ENCODE data around the gene AZU1. TPM values are rescaled to one million over a fixed set of nuclear protein-coding genes. Genes with fewer than 3 reads are reported as not detected.

Gene AZU1
- polyA plus RNA-seq, 3 donors = 2.7 to 5.7 (median 4.3) TPM

- no peak for TF ChIP-seq CTCF (IDR thresholded peaks at IDR 0.05)
- Histone ChIP-seq H3K27me3 (ENCODE audit: control insufficient read depth in 2 of 2, insufficient read depth in 2 of 2, low read length in 2 of 2) (no peaks in the 10 kb centered on the region), H3K27ac (ENCODE audit: low read depth in 1 of 2, low read length in 2 of 2) (no peak overlapping the region), H3K9ac (ENCODE audit: insufficient read depth, low read length, poor library complexity, severe bottlenecking) (peak overlapping the region; percentile 43), H3K4me1 (ENCODE audit: control insufficient read depth in 1 of 2, insufficient read depth in 2 of 2, low read length in 2 of 2) (peaks cover 14 to 15% of the 10 kb centered on the region in 2 donors), H3K79me2 (ENCODE audit: insufficient read depth, low read length) (no peaks in the 10 kb centered on the region), H3K4me2 (replicated peaks; ENCODE audit: extremely low read depth, low read length, poor library complexity, severe bottlenecking) (peak overlapping the region; percentile 41), H3K4me3 (replicated peaks in 1 of 3; ENCODE audit: low read depth in 2 of 3, low read length in 3 of 3) (no peak overlapping the region), H2AFZ (ENCODE audit: insufficient read depth, low read depth, low read length, poor library complexity, severe bottlenecking) (peak overlapping the region; percentile 75), H3K36me3 (replicated peaks in 1 of 2; ENCODE audit: control insufficient read depth in 1 of 2, insufficient read depth in 2 of 2, low read length in 2 of 2) (no peaks in the 10 kb centered on the region), H3K9me3 (replicated peaks in 1 of 2; ENCODE audit: control insufficient read depth in 1 of 2, insufficient read depth in 1 of 2, low read length in 2 of 2) (no peaks in the 10 kb centered on the region), H4K20me1 (ENCODE audit: insufficient read depth, low read length) (no peaks in the 10 kb centered on the region)
- peak overlapping the region in 1 of 7 donors; percentile 85 for H3K27ac Mint-ChIP-seq
- peaks cover 6 to 8% (median 8%) of the 10 kb centered on the region in 3 donors for H3K27me3 Mint-ChIP-seq (ENCODE audit: low read depth in 3 of 3)
- intact Hi-C loops (cut with micrococcal nuclease) = no loop called here
- no peak overlapping the region for H3K4me3 Mint-ChIP-seq
- H3K4me1 Mint-ChIP-seq = peaks cover 12% of the 10 kb centered on the region
- H3K9me3 Mint-ChIP-seq = peaks cover 0 to 3% (median 0%) of the 10 kb centered on the region in 7 donors
- H3K36me3 Mint-ChIP-seq = peaks cover 0 to 2% of the 10 kb centered on the region in 2 donors
- 90% methylated on average over 8 of the region's 11 CpGs for WGBS (ENCODE audit: insufficient coverage)
- DNase-seq = no peak
Observed at GRCh38 chr19:788686-788982, 39.0 kb upstream of the AZU1 start.

- Histone ChIP-seq H3K4me3 (replicated peaks in 1 of 3; ENCODE audit: low read depth in 2 of 3, low read length in 3 of 3) (peak overlapping the region in 1 of 3 experiments; percentile 37), H3K79me2 (ENCODE audit: insufficient read depth, low read length) (no peaks in the 10 kb centered on the region), H3K4me1 (ENCODE audit: control insufficient read depth in 1 of 2, insufficient read depth in 2 of 2, low read length in 2 of 2) (peaks cover 14 to 15% of the 10 kb centered on the region in 2 donors), H3K4me2 (replicated peaks; ENCODE audit: extremely low read depth, low read length, poor library complexity, severe bottlenecking) (peak overlapping the region; percentile 41), H3K36me3 (replicated peaks in 1 of 2; ENCODE audit: control insufficient read depth in 1 of 2, insufficient read depth in 2 of 2, low read length in 2 of 2) (no peaks in the 10 kb centered on the region), H3K9ac (ENCODE audit: insufficient read depth, low read length, poor library complexity, severe bottlenecking) (peak overlapping the region; percentile 43), H4K20me1 (ENCODE audit: insufficient read depth, low read length) (no peaks in the 10 kb centered on the region), H3K27me3 (ENCODE audit: control insufficient read depth in 2 of 2, insufficient read depth in 2 of 2, low read length in 2 of 2) (no peaks in the 10 kb centered on the region), H3K27ac (ENCODE audit: low read depth in 1 of 2, low read length in 2 of 2) (peak overlapping the region in 1 of 2 donors; percentile 60), H2AFZ (ENCODE audit: insufficient read depth, low read depth, low read length, poor library complexity, severe bottlenecking) (peak overlapping the region; percentile 75), H3K9me3 (replicated peaks in 1 of 2; ENCODE audit: control insufficient read depth in 1 of 2, insufficient read depth in 1 of 2, low read length in 2 of 2) (no peaks in the 10 kb centered on the region)
- peaks cover 0 to 3% (median 0%) of the 10 kb centered on the region in 7 donors for H3K9me3 Mint-ChIP-seq
- peak overlapping the region in 4 of 7 donors; percentile 79 to 85 (median 82) for H3K27ac Mint-ChIP-seq
- H3K27me3 Mint-ChIP-seq (ENCODE audit: low read depth in 3 of 3) = peaks cover 6 to 8% (median 8%) of the 10 kb centered on the region in 3 donors
- H3K4me1 Mint-ChIP-seq = peaks cover 12% of the 10 kb centered on the region
- H3K4me3 Mint-ChIP-seq = peak overlapping the region; percentile 51 to 76
- DNase-seq = peak; percentile 36 to 79 (median 51)
- peaks cover 0 to 2% of the 10 kb centered on the region in 2 donors for H3K36me3 Mint-ChIP-seq
- intact Hi-C loops (cut with micrococcal nuclease) = no loop called here
- 42% methylated on average over 30 of the region's 33 CpGs for WGBS (ENCODE audit: insufficient coverage)
- TF ChIP-seq CTCF (IDR thresholded peaks at IDR 0.05) = peak; percentile 18
Observed at GRCh38 chr19:788983-789700, 38.5 kb upstream of the AZU1 start.
